ENCODE data around the gene SNX15.

DNA sequence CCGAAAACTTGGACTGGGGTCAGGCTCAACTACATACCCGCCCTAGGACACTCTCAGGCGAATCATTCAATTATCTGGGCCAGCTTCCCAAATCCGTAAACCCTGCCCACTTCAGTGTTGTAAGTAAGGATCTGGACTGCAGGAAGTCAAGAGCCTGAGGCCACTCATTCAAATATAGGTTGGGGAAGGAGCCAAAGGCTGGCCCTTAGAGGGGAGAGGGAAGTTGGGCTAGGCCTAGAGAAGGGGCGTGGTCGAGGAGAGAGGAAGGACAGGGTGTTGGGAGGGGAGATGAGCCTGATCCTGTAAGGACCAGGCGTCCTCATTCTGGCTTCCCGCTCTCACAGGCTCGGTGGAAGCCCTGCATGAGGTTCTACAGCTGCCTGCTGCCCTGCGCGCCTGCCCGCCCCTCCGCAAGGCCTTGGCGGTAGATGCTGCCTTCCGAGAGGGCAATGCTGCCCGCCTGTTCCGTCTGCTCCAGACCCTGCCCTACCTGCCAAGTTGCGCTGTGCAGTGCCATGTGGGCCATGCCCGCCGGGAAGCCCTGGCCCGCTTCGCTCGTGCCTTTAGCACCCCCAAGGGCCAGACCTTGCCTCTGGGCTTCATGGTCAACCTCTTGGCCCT, 16.8 kb downstream of the SNX15 start:
- TF ChIP-seq CTCF (conservative IDR thresholded peaks at IDR 0.05; ENCODE audit: low read length) = no peak
- no peak for TF ChIP-seq EZH2phosphoT487 (IDR thresholded peaks at IDR 0.05; ENCODE audit: borderline replicate concordance)

All from Loucy (cell line).